Measurements from ENCODE around the gene AFAP1.

DNA sequence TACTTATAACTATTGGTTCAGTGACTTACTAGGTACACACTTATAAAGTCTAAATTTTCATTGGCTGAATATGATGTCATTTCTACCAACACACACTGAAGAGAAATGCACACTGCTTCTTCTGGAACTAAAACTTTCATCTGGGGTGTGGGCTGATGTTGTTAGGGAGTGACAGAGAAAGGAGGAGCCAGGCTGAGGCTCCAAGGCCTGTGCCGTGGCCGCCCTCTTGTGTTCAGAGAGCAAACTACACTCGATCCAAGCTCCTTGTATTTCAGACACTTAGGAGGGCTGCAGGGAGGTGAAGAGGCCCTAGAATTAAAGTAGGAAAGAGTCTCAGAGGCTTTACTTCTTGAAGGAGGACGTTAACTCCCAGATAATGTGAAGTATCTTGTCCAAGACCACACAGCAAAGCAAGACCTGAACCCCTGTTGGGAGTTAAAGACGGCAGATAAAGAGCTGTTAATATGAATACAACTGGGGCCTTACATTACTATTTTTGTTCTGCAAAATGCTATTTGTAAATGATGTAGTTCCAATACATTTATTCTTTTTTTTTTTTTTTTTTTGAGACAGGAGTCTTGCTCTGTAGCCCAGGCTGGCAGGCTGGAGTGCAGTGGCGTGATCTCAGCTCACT lies 137.5 kb downstream of the AFAP1 start:
- TF ChIP-seq, protein P1, sequence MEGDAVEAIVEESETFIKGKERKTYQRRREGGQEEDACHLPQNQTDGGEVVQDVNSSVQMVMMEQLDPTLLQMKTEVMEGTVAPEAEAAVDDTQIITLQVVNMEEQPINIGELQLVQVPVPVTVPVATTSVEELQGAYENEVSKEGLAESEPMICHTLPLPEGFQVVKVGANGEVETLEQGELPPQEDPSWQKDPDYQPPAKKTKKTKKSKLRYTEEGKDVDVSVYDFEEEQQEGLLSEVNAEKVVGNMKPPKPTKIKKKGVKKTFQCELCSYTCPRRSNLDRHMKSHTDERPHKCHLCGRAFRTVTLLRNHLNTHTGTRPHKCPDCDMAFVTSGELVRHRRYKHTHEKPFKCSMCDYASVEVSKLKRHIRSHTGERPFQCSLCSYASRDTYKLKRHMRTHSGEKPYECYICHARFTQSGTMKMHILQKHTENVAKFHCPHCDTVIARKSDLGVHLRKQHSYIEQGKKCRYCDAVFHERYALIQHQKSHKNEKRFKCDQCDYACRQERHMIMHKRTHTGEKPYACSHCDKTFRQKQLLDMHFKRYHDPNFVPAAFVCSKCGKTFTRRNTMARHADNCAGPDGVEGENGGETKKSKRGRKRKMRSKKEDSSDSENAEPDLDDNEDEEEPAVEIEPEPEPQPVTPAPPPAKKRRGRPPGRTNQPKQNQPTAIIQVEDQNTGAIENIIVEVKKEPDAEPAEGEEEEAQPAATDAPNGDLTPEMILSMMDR (conservative IDR thresholded peaks at IDR 0.05; ENCODE audit: low read length): peak; percentile 92
- no peak for TF ChIP-seq EZH2phosphoT487 (IDR thresholded peaks at IDR 0.05; ENCODE audit: borderline replicate concordance, low read depth, low read length)
